Kidney (tissue), 14 donors: ENCODE data around the gene PCARE. TPM values are rescaled to one million over a fixed set of nuclear protein-coding genes. Genes with fewer than 3 reads are reported as not detected.
A peak's percentile ranks its signal among the peaks of the same experiment; 100 is the strongest.

Experiments used
- DNase-seq, 5 donors: peaks; one replicate each; pipeline ENCODE4 v3.0.0-alpha.2; 2013 to 2020
- FAIRE-seq: peaks from 2 replicates; lab custom pipeline; 2012; peaks lifted over from hg19 to GRCh38; lab: Jason Lieb, UNC
- H3K27ac ChIP-seq, 2 donors: one replicate each; pipeline ENCODE4 v1.7.0; 2013; ENCODE audit warnings: low read depth in 2 of 2, low read length in 2 of 2, inconsistent platforms in 1 of 2
- H3K27me3 ChIP-seq: one replicate; pipeline ENCODE4 v1.7.1; 2013; ENCODE audit warnings: low read length, inconsistent platforms; ENCODE audit not compliant: control insufficient read depth, insufficient read depth
- H3K36me3 ChIP-seq, 3 donors: one replicate each; pipeline versions ENCODE4 v1.7.0 to v1.7.1; 2013; ENCODE audit warnings: low read length in 3 of 3, control low read depth in 1 of 3, inconsistent platforms in 1 of 3; ENCODE audit not compliant: insufficient read depth in 3 of 3, control insufficient read depth in 2 of 3
- H3K4me1 ChIP-seq, 3 donors: one replicate each; pipeline versions ENCODE4 v1.7.0 to v1.7.1; 2013; ENCODE audit warnings: low read length in 3 of 3, inconsistent platforms in 1 of 3, low read depth in 1 of 3; ENCODE audit not compliant: control insufficient read depth in 2 of 3, insufficient read depth in 2 of 3
- H3K4me3 ChIP-seq, 3 donors: one replicate each; pipeline versions ENCODE4 v1.7.0 to v1.8.1; 2013; ENCODE audit warnings: low read length in 3 of 3, control low read depth in 1 of 3, inconsistent platforms in 1 of 3
- H3K9ac ChIP-seq, 3 donors: one replicate each; pipeline versions ENCODE4 v1.7.0 to v1.7.1; 2013; ENCODE audit warnings: low read length in 3 of 3, control low read depth in 1 of 3, inconsistent platforms in 1 of 3
- H3K9me3 ChIP-seq, 3 donors: one replicate each; pipeline versions ENCODE4 v1.7.0 to v1.7.1; 2013; ENCODE audit warnings: low read length in 3 of 3, control low read depth in 1 of 3, inconsistent platforms in 1 of 3; ENCODE audit not compliant: control insufficient read depth in 2 of 3, insufficient read depth in 1 of 3
- CTCF ChIP-seq: IDR thresholded peaks from 3 replicates; pipeline ENCODE4 v1.5.1; 2012; ENCODE audit warnings: mild to moderate bottlenecking, moderate library complexity, borderline replicate concordance; ENCODE audit not compliant: insufficient read depth; ENCODE audit errors: extremely low read depth
- intact Hi-C: fragments of 100-400 bp; cut with DNase I; formaldehyde crosslinking; loops from one replicate; pipeline ENCODE4 v1.11.1; 2022
- polyA plus RNA-seq: library from polyadenylated mRNA; stranded (reverse); fragments of 350-450 nt; fragmentation: Illumina TruSeq; extraction: RNeasy Lipid Tissue Mini Kit (QIAGEN cat#74804); gene quantifications from one replicate; pipeline ENCODE4 v1.2.3, GENCODE V29; 2014; ENCODE audit warnings: low read depth, low replicate concordance; ENCODE audit not compliant: insufficient read depth
- total RNA-seq: library from RNA; stranded (reverse); fragmentation: NEBNext Ultra II Directional; extraction: Animal tissue kit (Norgen Biotek cat#: 25700); gene quantifications from one replicate; pipeline ENCODE4 v1.2.1, GENCODE V29; 2021
- donor health status: control.
- donor health status: control.
- donor health status: control.
- donor health status: control.
- donor health status: control.
- donor health status: DM: yes; HTN: yes; CAD: no.
- donor health status: Normal renal cell carcinoma (clear cell type).

Gene PCARE
- total and polyA plus RNA-seq, 2 donors from 2014 or later: 1.3 TPM; not detected in 1

GRCh38 chr2:29065068-29065811, 9.1 kb downstream of the PCARE start:
- H3K4me3 ChIP-seq: no peak overlapping the region
- H3K36me3 ChIP-seq: no peaks in the 10 kb centered on the region
- FAIRE-seq: no peak
- intact Hi-C loops: no loop called here
- no peak for TF ChIP-seq CTCF
- peaks cover 0 to 6% (median 2%) of the 10 kb centered on the region in 3 donors for H3K4me1 ChIP-seq
- H3K27me3 ChIP-seq: no peaks in the 10 kb centered on the region
- peak overlapping the region in 1 of 2 donors; percentile 21 for H3K27ac ChIP-seq
- DNase-seq: peak in 1 of 5 donors; percentile 41
- H3K9me3 ChIP-seq: no peaks in the 10 kb centered on the region
- no peak overlapping the region for H3K9ac ChIP-seq

- Histone ChIP-seq H3K27me3 (no peaks in the 10 kb centered on the region), H3K36me3 (no peaks in the 10 kb centered on the region), H3K27ac (peak overlapping the region in 1 of 2 donors; percentile 21), H3K9ac (no peak overlapping the region), H3K4me1 (peaks cover 0 to 6% (median 4%) of the 10 kb centered on the region in 3 donors), H3K9me3 (no peaks in the 10 kb centered on the region), H3K4me3 (no peak overlapping the region)
- intact Hi-C loops: no loop called here
- FAIRE-seq (no peak), DNase-seq (peak in 1 of 5 donors; percentile 30)
- TF ChIP-seq CTCF: no peak
Observed at GRCh38 chr2:29064746-29065067, 9.6 kb downstream of the PCARE start.

DNA sequence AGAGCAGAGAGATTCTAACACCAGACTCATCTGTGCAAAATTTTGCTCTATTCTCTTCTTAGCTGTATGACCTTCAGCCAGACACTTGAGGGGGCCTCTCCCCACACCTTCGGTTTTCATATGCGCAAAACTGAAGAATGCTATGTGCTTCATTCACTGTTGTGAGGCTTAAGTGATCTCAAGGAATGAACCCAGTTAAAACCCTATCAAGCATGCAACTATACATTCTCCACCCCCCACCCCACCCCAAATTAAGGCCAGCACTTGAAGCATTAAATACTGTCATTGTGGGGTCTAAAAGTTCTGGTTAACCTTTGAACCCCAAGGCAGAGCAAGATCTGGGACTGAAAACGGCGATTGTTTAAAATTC, 10.0 kb downstream of the PCARE start:
- Histone ChIP-seq H3K4me1 (peaks cover 0 to 6% (median 4%) of the 10 kb centered on the region in 3 donors), H3K27me3 (no peaks in the 10 kb centered on the region), H3K9me3 (no peaks in the 10 kb centered on the region), H3K4me3 (no peak overlapping the region), H3K9ac (no peak overlapping the region), H3K27ac (no peak overlapping the region), H3K36me3 (no peaks in the 10 kb centered on the region)
- no peak for TF ChIP-seq CTCF
- FAIRE-seq (no peak), DNase-seq (peak in 3 of 5 donors; percentile 34 to 59 (median 54))
- intact Hi-C loops: no loop called here
